GM12801 (cell line): ENCODE measurements around the gene ARF4.

Experiments
- TF ChIP-seq, protein P1 (sequence below): IDR thresholded peaks from one replicate; pipeline ENCODE4 v1.5.1; 2011; ENCODE audit warnings: control low read depth; ENCODE audit not compliant: insufficient read length; ENCODE audit errors: extremely low read depth

The ARF4 gene

DNA sequence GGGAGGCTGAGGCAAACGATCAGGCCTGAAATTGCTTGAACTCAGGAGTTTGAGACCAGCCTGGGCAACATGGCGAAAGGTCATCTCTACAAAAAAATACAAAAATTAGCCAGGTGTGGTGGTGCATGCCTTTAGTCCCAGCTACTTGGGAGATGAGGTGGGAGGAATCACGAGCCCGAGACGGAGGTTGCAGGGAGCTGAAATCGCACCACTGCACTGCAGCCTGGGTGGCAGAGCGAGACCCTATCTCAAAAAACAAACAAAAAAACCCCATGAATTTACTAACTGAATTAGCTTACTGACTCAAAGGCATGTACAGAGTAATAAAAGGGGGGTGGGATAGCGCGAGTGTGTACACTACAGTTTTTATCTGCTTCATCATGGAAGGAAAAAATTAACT is 19.3 kb downstream of the ARF4 start:
- TF ChIP-seq, protein P1, sequence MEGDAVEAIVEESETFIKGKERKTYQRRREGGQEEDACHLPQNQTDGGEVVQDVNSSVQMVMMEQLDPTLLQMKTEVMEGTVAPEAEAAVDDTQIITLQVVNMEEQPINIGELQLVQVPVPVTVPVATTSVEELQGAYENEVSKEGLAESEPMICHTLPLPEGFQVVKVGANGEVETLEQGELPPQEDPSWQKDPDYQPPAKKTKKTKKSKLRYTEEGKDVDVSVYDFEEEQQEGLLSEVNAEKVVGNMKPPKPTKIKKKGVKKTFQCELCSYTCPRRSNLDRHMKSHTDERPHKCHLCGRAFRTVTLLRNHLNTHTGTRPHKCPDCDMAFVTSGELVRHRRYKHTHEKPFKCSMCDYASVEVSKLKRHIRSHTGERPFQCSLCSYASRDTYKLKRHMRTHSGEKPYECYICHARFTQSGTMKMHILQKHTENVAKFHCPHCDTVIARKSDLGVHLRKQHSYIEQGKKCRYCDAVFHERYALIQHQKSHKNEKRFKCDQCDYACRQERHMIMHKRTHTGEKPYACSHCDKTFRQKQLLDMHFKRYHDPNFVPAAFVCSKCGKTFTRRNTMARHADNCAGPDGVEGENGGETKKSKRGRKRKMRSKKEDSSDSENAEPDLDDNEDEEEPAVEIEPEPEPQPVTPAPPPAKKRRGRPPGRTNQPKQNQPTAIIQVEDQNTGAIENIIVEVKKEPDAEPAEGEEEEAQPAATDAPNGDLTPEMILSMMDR = no peak

DNA sequence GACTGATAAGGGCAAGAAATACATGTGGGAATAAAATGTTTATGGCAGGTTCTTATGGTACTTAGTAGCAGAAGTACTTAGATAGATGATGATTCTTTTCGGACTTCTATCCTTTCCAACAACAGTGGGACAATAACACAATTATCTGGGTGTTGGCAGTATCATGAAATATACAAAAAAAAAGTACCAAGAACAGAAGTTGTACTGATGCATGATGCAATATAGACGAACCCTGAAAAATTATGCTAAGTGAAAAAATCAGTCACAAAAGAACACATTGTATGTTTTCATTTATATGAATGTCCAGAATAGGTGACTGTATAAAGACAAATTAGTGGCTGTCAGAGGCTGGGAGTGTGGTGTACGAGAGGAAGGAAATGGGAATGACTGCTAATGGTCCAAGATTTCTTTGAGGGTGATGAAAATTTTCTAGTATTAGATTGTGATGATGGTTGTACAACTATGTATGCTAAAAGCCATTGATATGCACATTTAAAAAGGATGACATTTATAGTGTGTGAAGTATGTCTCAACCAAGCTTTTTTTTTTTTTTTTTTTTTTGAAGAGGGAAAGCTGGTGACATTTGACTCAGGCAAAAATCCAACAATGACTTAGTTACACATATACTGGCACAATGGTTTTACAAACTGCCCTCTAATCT is 21.0 kb downstream of the ARF4 start:
- TF ChIP-seq, protein P1 = no peak

GRCh38 chr3:57572096-57572495 is 25.0 kb downstream of the ARF4 start:
- TF ChIP-seq, protein P1 = no peak

GRCh38 chr3:57570878-57571277 is 26.3 kb downstream of the ARF4 start:
- TF ChIP-seq, protein P1 = no peak

GRCh38 chr3:57569859-57570450 is 27.2 kb downstream of the ARF4 start:
- TF ChIP-seq, protein P1 = no peak

DNA sequence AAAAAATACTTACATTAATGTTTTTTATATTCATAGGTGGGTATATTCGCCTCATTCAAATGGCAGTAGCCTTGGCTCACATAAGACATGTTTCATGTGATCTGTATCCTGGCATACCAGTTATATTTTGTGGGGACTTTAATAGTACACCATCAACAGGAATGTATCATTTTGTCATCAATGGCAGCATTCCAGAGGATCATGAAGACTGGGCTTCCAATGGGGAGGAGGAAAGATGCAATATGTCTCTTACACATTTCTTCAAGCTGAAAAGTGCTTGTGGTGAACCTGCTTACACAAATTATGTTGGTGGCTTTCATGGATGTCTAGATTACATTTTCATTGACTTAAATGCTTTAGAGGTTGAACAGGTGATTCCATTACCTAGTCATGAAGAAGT is 37.6 kb downstream of the ARF4 start:
- TF ChIP-seq, protein P1 = no peak

- TF ChIP-seq, protein P1 = no peak
Measured at GRCh38 chr3:57557085-57557537, 40.0 kb downstream of the ARF4 start.
